ENCODE measurements around the gene BRD3OS. TPM values are rescaled to one million over a fixed set of nuclear protein-coding genes. Genes with fewer than 3 reads are reported as not detected.
A peak's percentile ranks its signal among the peaks of the same experiment; 100 is the strongest.

BRD3OS gene
- total and polyA plus RNA-seq, 2 of the 4 experiments (the other 2 are of a cell fraction), result 15.8 to 20.7 TPM

GRCh38 chr9:134069480-134070399 lies 44.5 kb downstream of the BRD3OS start:
- ChIA-PET CTCF (no interaction called here), POLR2A (ENCODE audit: unreplicated experiment) (no interaction called here)
- Histone ChIP-seq H2BK120ac (ENCODE audit: low read depth, low read length) (no peak overlapping the region), H3K18ac (ENCODE audit: low read depth, low read length) (no peak overlapping the region), H3K4me3 (ENCODE audit: insufficient read depth, low read depth, low read length) (no peak overlapping the region), H3K9ac (ENCODE audit: low read depth, low read length) (no peak overlapping the region), H3K4ac (ENCODE audit: low read depth, low read length) (no peak overlapping the region), H3K23ac (ENCODE audit: low read depth, low read length) (no peak overlapping the region; the same call in 1 of the 2 replicates), H3K27me3 (ENCODE audit: control insufficient read depth, insufficient read depth, low read length) (peaks cover 36% of the 10 kb centered on the region), H3K4me1 (ENCODE audit: control insufficient read depth, insufficient read depth, low read length) (peaks cover 7% of the 10 kb centered on the region), H2AFZ (replicated peaks; ENCODE audit: low read length, poor library complexity) (peak overlapping the region; percentile 51), H4K8ac (ENCODE audit: low read depth in 2 of 2, low read length in 2 of 2) (no peak overlapping the region), H4K5ac (ENCODE audit: low read depth, low read length) (no peak overlapping the region), H3K9me1 (ENCODE audit: insufficient read depth, low read length) (peaks cover 7% of the 10 kb centered on the region; the same call in 1 of the 2 replicates), H3K9me3 (ENCODE audit: control insufficient read depth, insufficient read depth, low read length) (0 out of 2 replicates have a peak, but pooled peaks cover 2% of the 10 kb centered on the region), H2BK15ac (ENCODE audit: low read depth, low read length) (no peak overlapping the region), H3K4me2 (ENCODE audit: low read depth, low read length) (no peak overlapping the region), H2BK20ac (ENCODE audit: low read depth, low read length) (no peak overlapping the region), H3K79me1 (ENCODE audit: low read depth in 1 of 2, low read length in 2 of 2) (peaks cover 10 to 23% of the 10 kb centered on the region in 2 experiments), H4K91ac (ENCODE audit: insufficient read depth, low read depth, low read length) (no peak overlapping the region), H2AK9ac (replicated peaks; ENCODE audit: low read depth, low read length, poor library complexity) (peak overlapping the region; percentile 55), H2BK5ac (ENCODE audit: low read depth, low read length, poor library complexity, severe bottlenecking) (no peak overlapping the region), H4K20me1 (ENCODE audit: insufficient read depth, low read length) (peaks cover 21% of the 10 kb centered on the region), H2AK5ac (ENCODE audit: low read depth, low read length) (no peak overlapping the region), H3K56ac (ENCODE audit: extremely low read depth, insufficient read depth, low read length) (no peak overlapping the region), H3K14ac (replicated peaks; ENCODE audit: low read depth, low read length) (no peak overlapping the region), H3K27ac (ENCODE audit: insufficient read depth, low read length) (no peak overlapping the region), H3K36me3 (ENCODE audit: control insufficient read depth, insufficient read depth, low read length) (no peaks in the 10 kb centered on the region)
- ATAC-seq (ENCODE audit: low read depth) (no peak), DNase-seq (no peak)
- 100% methylated on average over 1 of the region's 12 CpGs; no CpG with 5 or more reads in 1 of the 2 experiments for WGBS, 2 experiments (ENCODE audit: extremely low coverage in 2 of 2, insufficient read length in 1 of 2)
- no TSS peak for BruUV-seq (replicated peaks)
- in situ Hi-C loops (cut with MboI; ENCODE audit: low sequenced_read_pairs) (no loop called here), dilution Hi-C loops (cut with HindIII; ENCODE audit: low sequenced_read_pairs, unreplicated experiment) (no loop called here), intact Hi-C loops (cut with micrococcal nuclease) (loop anchor here (10.0 kb wide), 2 partner anchors 255 to 375 kb away; partner anchors contain the start of gene RXRA)
- TF ChIP-seq, protein P1, sequence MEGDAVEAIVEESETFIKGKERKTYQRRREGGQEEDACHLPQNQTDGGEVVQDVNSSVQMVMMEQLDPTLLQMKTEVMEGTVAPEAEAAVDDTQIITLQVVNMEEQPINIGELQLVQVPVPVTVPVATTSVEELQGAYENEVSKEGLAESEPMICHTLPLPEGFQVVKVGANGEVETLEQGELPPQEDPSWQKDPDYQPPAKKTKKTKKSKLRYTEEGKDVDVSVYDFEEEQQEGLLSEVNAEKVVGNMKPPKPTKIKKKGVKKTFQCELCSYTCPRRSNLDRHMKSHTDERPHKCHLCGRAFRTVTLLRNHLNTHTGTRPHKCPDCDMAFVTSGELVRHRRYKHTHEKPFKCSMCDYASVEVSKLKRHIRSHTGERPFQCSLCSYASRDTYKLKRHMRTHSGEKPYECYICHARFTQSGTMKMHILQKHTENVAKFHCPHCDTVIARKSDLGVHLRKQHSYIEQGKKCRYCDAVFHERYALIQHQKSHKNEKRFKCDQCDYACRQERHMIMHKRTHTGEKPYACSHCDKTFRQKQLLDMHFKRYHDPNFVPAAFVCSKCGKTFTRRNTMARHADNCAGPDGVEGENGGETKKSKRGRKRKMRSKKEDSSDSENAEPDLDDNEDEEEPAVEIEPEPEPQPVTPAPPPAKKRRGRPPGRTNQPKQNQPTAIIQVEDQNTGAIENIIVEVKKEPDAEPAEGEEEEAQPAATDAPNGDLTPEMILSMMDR (conservative IDR thresholded peaks at IDR 0.05; ENCODE audit: low read depth, low read length), result no peak
- no peak for TF ChIP-seq RAD21 (IDR thresholded peaks at IDR 0.05; ENCODE audit: low read length)
